ENCODE data around the gene FBLN7. TPM values are rescaled to one million over a fixed set of nuclear protein-coding genes. Genes with fewer than 3 reads are reported as not detected.

Gene FBLN7
- total RNA-seq, 2 donors from 2014 or later, result 1.3 to 3.9 TPM

DNA sequence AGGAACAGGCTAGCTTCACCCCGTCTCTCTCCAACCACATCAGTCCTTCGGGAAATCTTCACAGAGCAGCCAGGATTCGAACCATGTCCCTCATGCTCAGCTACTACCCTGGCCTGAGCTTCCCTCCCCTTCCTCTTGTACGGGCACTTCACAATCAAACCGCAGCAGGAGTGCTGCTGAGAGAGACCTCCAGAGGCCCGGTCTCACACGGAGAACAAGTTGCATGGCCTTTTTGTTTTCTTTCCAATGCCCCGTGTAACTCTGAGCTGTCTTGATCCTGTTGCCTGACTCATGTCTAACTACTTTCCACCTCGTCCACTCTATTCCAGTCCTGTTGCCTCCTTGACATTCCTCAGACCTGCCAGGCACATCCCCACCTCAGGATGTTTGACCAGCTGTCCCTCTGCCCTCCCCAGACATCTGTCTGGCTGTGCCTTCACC, 25.4 kb downstream of the FBLN7 start:
- Histone ChIP-seq H3K36me3 (replicated peaks in 1 of 2; ENCODE audit: insufficient read depth in 1 of 2, low read depth in 2 of 2) (no peaks in the 10 kb centered on the region), H3K4me3 (no peak overlapping the region), H3K27ac (no peak overlapping the region), H3K27me3 (no peaks in the 10 kb centered on the region), H3K4me1 (no peaks in the 10 kb centered on the region), H3K9me3 (no peaks in the 10 kb centered on the region)
- no peak for ATAC-seq
- TF ChIP-seq, protein P1, sequence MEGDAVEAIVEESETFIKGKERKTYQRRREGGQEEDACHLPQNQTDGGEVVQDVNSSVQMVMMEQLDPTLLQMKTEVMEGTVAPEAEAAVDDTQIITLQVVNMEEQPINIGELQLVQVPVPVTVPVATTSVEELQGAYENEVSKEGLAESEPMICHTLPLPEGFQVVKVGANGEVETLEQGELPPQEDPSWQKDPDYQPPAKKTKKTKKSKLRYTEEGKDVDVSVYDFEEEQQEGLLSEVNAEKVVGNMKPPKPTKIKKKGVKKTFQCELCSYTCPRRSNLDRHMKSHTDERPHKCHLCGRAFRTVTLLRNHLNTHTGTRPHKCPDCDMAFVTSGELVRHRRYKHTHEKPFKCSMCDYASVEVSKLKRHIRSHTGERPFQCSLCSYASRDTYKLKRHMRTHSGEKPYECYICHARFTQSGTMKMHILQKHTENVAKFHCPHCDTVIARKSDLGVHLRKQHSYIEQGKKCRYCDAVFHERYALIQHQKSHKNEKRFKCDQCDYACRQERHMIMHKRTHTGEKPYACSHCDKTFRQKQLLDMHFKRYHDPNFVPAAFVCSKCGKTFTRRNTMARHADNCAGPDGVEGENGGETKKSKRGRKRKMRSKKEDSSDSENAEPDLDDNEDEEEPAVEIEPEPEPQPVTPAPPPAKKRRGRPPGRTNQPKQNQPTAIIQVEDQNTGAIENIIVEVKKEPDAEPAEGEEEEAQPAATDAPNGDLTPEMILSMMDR (IDR thresholded peaks at IDR 0.05), result no peak
- TF ChIP-seq POLR2A (IDR thresholded peaks at IDR 0.05), result no peak
- WGBS, 2 donors, result 62 to 68% methylated on average over 9 of the region's 9 CpGs
- intact Hi-C loops (cut with DNase I), result no loop called here
- no peak for DNase-seq

DNA sequence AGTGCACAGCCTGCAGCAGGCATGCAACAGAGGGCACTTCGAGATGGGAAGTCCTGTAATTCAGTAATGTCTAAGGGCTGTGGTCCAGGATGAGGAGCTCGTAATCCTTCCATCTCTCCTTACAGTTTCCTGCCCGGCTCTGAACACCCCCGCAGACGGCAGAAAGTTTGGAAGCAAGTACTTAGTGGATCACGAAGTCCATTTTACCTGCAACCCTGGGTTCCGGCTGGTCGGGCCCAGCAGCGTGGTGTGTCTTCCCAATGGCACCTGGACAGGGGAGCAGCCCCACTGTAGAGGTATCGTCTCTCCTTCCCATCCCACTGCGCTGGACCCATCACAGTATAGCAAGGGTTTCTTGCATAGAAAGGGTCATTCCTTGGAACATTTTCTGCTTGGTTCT, 26.7 kb downstream of the FBLN7 start:
- Histone ChIP-seq H3K9me3 (no peaks in the 10 kb centered on the region), H3K27ac (no peak overlapping the region), H3K4me1 (no peaks in the 10 kb centered on the region), H3K27me3 (no peaks in the 10 kb centered on the region), H3K4me3 (no peak overlapping the region), H3K36me3 (replicated peaks in 1 of 2; ENCODE audit: insufficient read depth in 1 of 2, low read depth in 2 of 2) (no peaks in the 10 kb centered on the region)
- 82 to 83% methylated on average over 9 to 11 of the region's 11 CpGs for WGBS, 2 donors
- DNase-seq (no peak), ATAC-seq (no peak)
- intact Hi-C loops (cut with DNase I), result no loop called here
- TF ChIP-seq POLR2A (IDR thresholded peaks at IDR 0.05), result no peak
- TF ChIP-seq, protein P1 (IDR thresholded peaks at IDR 0.05), result no peak

GRCh38 chr2:112165296-112165695, 27.1 kb downstream of the FBLN7 start:
- no peaks in the 10 kb centered on the region for H3K36me3 ChIP-seq (replicated peaks in 1 of 2; ENCODE audit: insufficient read depth in 1 of 2, low read depth in 2 of 2)
- intact Hi-C loops (cut with DNase I), result no loop called here
- no peak overlapping the region for H3K4me3 ChIP-seq
- no peaks in the 10 kb centered on the region for H3K4me1 ChIP-seq
- WGBS, 2 donors, result 81 to 85% methylated on average over 4 of the region's 4 CpGs
- TF ChIP-seq, protein P1 (IDR thresholded peaks at IDR 0.05), result no peak
- TF ChIP-seq POLR2A (IDR thresholded peaks at IDR 0.05), result no peak
- ATAC-seq (no peak), DNase-seq (no peak)
- H3K27ac ChIP-seq, result no peak overlapping the region
- H3K9me3 ChIP-seq, result no peaks in the 10 kb centered on the region
- no peaks in the 10 kb centered on the region for H3K27me3 ChIP-seq

GRCh38 chr2:112166806-112167499, 28.8 kb downstream of the FBLN7 start:
- WGBS, 2 donors, result 65 to 75% methylated on average over 14 of the region's 14 CpGs
- TF ChIP-seq POLR2A (IDR thresholded peaks at IDR 0.05), result no peak
- TF ChIP-seq, protein P1 (IDR thresholded peaks at IDR 0.05), result no peak
- H3K27me3 ChIP-seq, result no peaks in the 10 kb centered on the region
- intact Hi-C loops (cut with DNase I), result no loop called here
- no peaks in the 10 kb centered on the region for H3K36me3 ChIP-seq (replicated peaks in 1 of 2; ENCODE audit: insufficient read depth in 1 of 2, low read depth in 2 of 2)
- DNase-seq (no peak), ATAC-seq (no peak)
- no peak overlapping the region for H3K27ac ChIP-seq
- H3K4me1 ChIP-seq, result no peaks in the 10 kb centered on the region
- H3K4me3 ChIP-seq, result no peak overlapping the region
- H3K9me3 ChIP-seq, result no peaks in the 10 kb centered on the region

Measured in body of pancreas (tissue), 4 donors.